Lung (tissue), 12 donors: Measurements from ENCODE around the gene POFUT1. TPM values are rescaled to one million over a fixed set of nuclear protein-coding genes. Genes with fewer than 3 reads are reported as not detected.

Source experiments
- ATAC-seq: fragments of 200-7000 bp; cut with Tn5 transposase; one replicate; pipeline ENCODE4 v1.9.1; 2020; ENCODE audit warnings: moderate number of reproducible peaks; ENCODE audit not compliant: insufficient read depth, low FRiP score
- DNase-seq, 3 donors: peaks; one replicate each; pipeline ENCODE4 v3.0.0-alpha.2; 2013 to 2017
- H3K27ac ChIP-seq, 2 donors: one replicate each; pipeline ENCODE4 v1.5.1; 2013; ENCODE audit warnings: mild to moderate bottlenecking in 2 of 2, moderate library complexity in 2 of 2, control low read depth in 1 of 2, inconsistent platforms in 1 of 2, low read depth in 1 of 2, low read length in 1 of 2
- H3K27me3 ChIP-seq, 3 donors: one replicate each; pipeline ENCODE4 v1.5.1; 2013; ENCODE audit warnings: low read length in 2 of 3; ENCODE audit not compliant: control insufficient read depth in 3 of 3, insufficient read depth in 3 of 3
- H3K36me3 ChIP-seq, 4 donors: one replicate each; pipeline ENCODE4 v1.5.1; 2013; ENCODE audit warnings: low read length in 4 of 4, mild to moderate bottlenecking in 1 of 4, moderate library complexity in 1 of 4; ENCODE audit not compliant: control insufficient read depth in 4 of 4, insufficient read depth in 4 of 4
- H3K4me1 ChIP-seq, 5 donors: one replicate each; pipeline ENCODE4 v1.5.1; 2013; ENCODE audit warnings: low read length in 5 of 5, mild to moderate bottlenecking in 2 of 5, moderate library complexity in 1 of 5; ENCODE audit not compliant: control insufficient read depth in 5 of 5, insufficient read depth in 5 of 5
- H3K4me3 ChIP-seq: one replicate; pipeline ENCODE4 v1.5.1; 2013; ENCODE audit warnings: mild to moderate bottlenecking, control low read depth, moderate library complexity
- H3K9ac ChIP-seq, 2 donors: one replicate each; pipeline ENCODE4 v1.5.1; 2013; ENCODE audit warnings: low read length in 2 of 2, control low read depth in 1 of 2; ENCODE audit not compliant: insufficient read depth in 1 of 2
- H3K9me3 ChIP-seq, 4 donors: one replicate each; pipeline ENCODE4 v1.5.1; 2013; ENCODE audit warnings: low read length in 3 of 4, mild to moderate bottlenecking in 1 of 4, moderate library complexity in 1 of 4; ENCODE audit not compliant: control insufficient read depth in 4 of 4, insufficient read depth in 3 of 4
- WGBS, 2 donors: extraction: QIAGEN DNeasy Blood & Tissue Kit; methylation state at CpG; one replicate each; pipeline ENCODE4 v1.1.7; 2013; 5-methylcytosine and 5-hydroxymethylcytosine counted together
- polyA plus RNA-seq, 2 donors: library from polyadenylated mRNA; stranded (reverse); fragments of 200-250 nt; gene quantifications; one replicate each; pipeline ENCODE4 v1.2.1, GENCODE V29; 2013
- total RNA-seq, 2 donors: library from RNA; depleted of rRNA in 1 of 2; stranded (reverse); fragments of >200 nt in 1 of 2; gene quantifications; one replicate each; pipeline ENCODE4 v1.2.1, GENCODE V29; 2014 to 2021
- TF ChIP-seq, protein P1 (sequence below): IDR thresholded peaks from 2 replicates; pipeline ENCODE4 v1.5.1; 2012; ENCODE audit warnings: mild to moderate bottlenecking; ENCODE audit errors: control extremely low read depth, extremely low read depth
- donor health status: control.
- donor health status: control.
- donor health status: Bipolar disorder and iron deficiency.
- donor health status: healthy.
- donor health status: DM: yes; HTN: yes; CAD: no.

POFUT1 gene
- total and polyA plus RNA-seq, 4 donors, result 9.0 to 37.1 (median 21.7) TPM

DNA sequence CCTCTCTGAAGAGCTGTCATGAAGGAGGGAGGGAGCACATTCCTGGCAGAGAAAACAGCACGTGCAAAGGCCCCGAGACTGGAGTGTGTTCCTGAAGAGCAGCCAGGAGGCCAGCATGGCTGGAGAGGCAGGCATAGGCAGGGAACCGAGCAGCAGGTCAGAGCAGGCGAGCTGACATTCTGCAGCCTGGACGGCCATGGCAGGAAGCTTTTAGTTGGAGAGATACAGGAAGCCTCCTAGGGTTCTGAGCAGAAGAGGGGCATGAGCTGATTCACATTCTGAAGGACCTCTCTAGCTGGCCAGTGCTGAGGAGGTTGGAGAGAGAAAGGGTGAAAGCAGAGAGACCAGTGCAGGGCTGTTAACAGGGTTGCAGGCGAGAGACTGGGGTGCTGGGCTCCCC lies 29.7 kb downstream of the POFUT1 start:
- no peak overlapping the region for H3K27ac ChIP-seq
- WGBS, 2 donors, result 84 to 92% methylated on average over 6 of the region's 6 CpGs

DNA sequence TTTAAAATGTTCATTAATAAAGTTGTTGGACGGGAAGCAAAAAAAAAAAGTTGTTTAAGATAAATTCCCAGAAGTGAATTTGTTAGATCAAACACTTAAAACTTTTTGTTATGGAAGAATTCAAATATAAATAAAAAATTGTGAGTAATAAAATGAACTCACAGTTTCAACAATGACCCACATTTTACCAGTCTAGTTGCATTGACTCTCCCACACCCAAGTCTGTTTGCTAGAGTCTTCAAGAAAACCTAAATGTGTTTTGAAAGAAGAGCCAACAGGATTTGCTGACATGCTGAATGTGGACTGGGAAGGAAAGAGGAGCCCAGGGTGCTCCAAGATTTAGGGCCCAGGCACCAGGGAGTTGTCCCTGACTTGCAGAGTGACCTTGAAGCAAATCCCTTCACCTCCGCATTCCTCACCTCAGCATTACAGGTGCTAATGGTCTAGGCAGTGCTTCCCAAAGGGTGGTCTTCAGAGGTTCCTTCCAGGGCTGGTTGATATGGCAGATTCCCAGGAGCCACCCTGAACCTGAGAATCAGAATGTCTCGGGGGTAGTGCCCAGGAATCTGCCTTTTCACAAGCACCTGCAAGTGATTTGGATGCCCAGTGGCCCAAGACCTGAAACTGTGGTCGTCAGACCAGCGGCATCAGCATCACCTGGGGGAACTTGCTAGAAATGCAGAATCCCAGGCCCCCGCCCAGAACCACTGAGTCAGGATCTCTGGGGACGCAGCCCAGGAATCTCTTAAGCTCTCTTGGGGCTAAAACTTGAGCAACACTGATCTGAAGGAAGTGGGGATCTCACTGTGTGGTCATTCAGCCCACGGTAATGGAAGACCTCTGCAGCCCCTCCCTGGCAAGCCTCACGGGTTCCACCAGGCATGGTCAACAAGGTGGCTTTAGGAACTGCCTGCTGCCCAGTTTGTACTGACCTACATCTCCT lies 31.1 kb downstream of the POFUT1 start:
- TF ChIP-seq, protein P1, sequence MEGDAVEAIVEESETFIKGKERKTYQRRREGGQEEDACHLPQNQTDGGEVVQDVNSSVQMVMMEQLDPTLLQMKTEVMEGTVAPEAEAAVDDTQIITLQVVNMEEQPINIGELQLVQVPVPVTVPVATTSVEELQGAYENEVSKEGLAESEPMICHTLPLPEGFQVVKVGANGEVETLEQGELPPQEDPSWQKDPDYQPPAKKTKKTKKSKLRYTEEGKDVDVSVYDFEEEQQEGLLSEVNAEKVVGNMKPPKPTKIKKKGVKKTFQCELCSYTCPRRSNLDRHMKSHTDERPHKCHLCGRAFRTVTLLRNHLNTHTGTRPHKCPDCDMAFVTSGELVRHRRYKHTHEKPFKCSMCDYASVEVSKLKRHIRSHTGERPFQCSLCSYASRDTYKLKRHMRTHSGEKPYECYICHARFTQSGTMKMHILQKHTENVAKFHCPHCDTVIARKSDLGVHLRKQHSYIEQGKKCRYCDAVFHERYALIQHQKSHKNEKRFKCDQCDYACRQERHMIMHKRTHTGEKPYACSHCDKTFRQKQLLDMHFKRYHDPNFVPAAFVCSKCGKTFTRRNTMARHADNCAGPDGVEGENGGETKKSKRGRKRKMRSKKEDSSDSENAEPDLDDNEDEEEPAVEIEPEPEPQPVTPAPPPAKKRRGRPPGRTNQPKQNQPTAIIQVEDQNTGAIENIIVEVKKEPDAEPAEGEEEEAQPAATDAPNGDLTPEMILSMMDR, result no peak
- ATAC-seq, result no peak
- H3K36me3 ChIP-seq, result peaks cover 0 to 20% (median 9%) of the 10 kb centered on the region in 4 donors
- no peak overlapping the region for H3K27ac ChIP-seq
- H3K9me3 ChIP-seq, result no peaks in the 10 kb centered on the region
- WGBS, 2 donors, result 78 to 80% methylated on average over 9 of the region's 9 CpGs
- no peaks in the 10 kb centered on the region for H3K4me1 ChIP-seq
- H3K4me3 ChIP-seq, result no peak overlapping the region
- no peaks in the 10 kb centered on the region for H3K27me3 ChIP-seq
- H3K9ac ChIP-seq, result no peak overlapping the region
- DNase-seq, result no peak

More for the DNA sequence above, 29.7 kb downstream of the POFUT1 start:
- Histone ChIP-seq H3K4me1 (no peaks in the 10 kb centered on the region), H3K27me3 (no peaks in the 10 kb centered on the region), H3K36me3 (peaks cover 0 to 27% (median 15%) of the 10 kb centered on the region in 4 donors), H3K9me3 (no peaks in the 10 kb centered on the region), H3K4me3 (no peak overlapping the region), H3K9ac (no peak overlapping the region)
- TF ChIP-seq, protein P1, result no peak
- no peak for DNase-seq
- no peak for ATAC-seq

DNA sequence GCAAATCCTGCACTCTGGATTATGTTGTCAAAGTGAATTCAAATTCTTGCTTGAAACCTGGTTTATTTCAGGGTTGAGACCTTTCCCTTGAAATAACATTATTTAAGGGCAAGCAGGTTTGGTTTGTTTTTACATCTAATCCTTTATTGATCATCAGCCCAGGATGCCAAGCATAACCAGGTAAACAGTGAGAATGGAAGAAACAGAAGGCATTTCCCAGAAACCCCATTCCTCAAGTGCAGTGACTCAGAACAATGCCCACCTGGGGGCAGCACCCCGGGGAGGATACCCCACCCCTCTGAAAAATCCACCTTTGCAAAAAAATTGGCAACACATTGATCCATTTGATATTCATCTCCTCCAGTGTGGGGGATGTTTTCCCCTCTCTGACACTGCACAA lies 32.5 kb downstream of the POFUT1 start:
- no peak for DNase-seq
- Histone ChIP-seq H3K4me3 (no peak overlapping the region), H3K36me3 (peaks cover 0 to 9% (median 4%) of the 10 kb centered on the region in 4 donors), H3K4me1 (no peaks in the 10 kb centered on the region), H3K9me3 (no peaks in the 10 kb centered on the region), H3K27ac (no peak overlapping the region), H3K27me3 (no peaks in the 10 kb centered on the region), H3K9ac (no peak overlapping the region)
- WGBS, 2 donors, result 8 to 22% methylated on average over 1 of the region's 1 CpG
- ATAC-seq, result no peak
- TF ChIP-seq, protein P1, result no peak
